Measurements from ENCODE around the gene GALNT13. TPM values are rescaled to one million over a fixed set of nuclear protein-coding genes. Genes with fewer than 3 reads are reported as not detected.

The GALNT13 gene
- polyA plus RNA-seq, 3 donors, result not detected

DNA sequence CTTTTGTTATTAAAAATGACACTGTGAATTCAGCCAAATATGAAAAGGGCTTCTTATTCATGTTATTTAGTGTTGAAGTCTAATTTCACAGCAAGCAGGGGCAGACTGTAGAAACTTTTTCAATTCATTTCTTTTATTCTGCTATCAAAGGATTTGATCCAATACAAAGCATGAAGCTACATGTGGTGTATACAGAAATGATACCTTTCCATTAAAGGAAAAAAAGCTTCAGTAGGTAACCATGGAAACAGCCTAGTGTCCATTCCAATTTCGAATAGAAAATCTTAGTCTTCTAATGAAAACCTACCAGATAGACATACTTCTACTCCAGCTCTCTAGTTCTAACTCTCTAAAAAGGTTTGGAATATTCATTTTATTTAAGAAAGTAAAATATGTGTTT, 550.5 kb downstream of the GALNT13 start:
- Mint-ChIP-seq H3K9me3 (peaks cover 0 to 7% (median 2%) of the 10 kb centered on the region in 7 donors), H3K4me3 (no peak overlapping the region), H3K27me3 (ENCODE audit: low read depth in 3 of 3) (no peaks in the 10 kb centered on the region), H3K36me3 (no peaks in the 10 kb centered on the region), H3K4me1 (no peaks in the 10 kb centered on the region), H3K27ac (no peak overlapping the region)
- no peaks in the 10 kb centered on the region for H4K20me1 ChIP-seq (ENCODE audit: insufficient read depth, low read length)
- no peak overlapping the region for H3K27ac ChIP-seq (ENCODE audit: low read depth in 1 of 2, low read length in 2 of 2)
- no peak overlapping the region for H3K9ac ChIP-seq (ENCODE audit: insufficient read depth, low read length, poor library complexity, severe bottlenecking)
- H2AFZ ChIP-seq (ENCODE audit: insufficient read depth, low read depth, low read length, poor library complexity, severe bottlenecking), result no peak overlapping the region
- H3K36me3 ChIP-seq (replicated peaks in 1 of 2; ENCODE audit: control insufficient read depth in 1 of 2, insufficient read depth in 2 of 2, low read length in 2 of 2), result no peaks in the 10 kb centered on the region
- no peak overlapping the region for H3K4me2 ChIP-seq (replicated peaks; ENCODE audit: extremely low read depth, low read length, poor library complexity, severe bottlenecking)
- intact Hi-C loops (cut with micrococcal nuclease), result no loop called here
- no peaks in the 10 kb centered on the region for H3K4me1 ChIP-seq (ENCODE audit: control insufficient read depth in 1 of 2, insufficient read depth in 2 of 2, low read length in 2 of 2)
- H3K27me3 ChIP-seq (ENCODE audit: control insufficient read depth in 2 of 2, insufficient read depth in 2 of 2, low read length in 2 of 2), result no peaks in the 10 kb centered on the region
- no CpG with 5 or more reads among the region's 1 CpG for WGBS (ENCODE audit: insufficient coverage)
- no peak for DNase-seq
- TF ChIP-seq, protein P1, sequence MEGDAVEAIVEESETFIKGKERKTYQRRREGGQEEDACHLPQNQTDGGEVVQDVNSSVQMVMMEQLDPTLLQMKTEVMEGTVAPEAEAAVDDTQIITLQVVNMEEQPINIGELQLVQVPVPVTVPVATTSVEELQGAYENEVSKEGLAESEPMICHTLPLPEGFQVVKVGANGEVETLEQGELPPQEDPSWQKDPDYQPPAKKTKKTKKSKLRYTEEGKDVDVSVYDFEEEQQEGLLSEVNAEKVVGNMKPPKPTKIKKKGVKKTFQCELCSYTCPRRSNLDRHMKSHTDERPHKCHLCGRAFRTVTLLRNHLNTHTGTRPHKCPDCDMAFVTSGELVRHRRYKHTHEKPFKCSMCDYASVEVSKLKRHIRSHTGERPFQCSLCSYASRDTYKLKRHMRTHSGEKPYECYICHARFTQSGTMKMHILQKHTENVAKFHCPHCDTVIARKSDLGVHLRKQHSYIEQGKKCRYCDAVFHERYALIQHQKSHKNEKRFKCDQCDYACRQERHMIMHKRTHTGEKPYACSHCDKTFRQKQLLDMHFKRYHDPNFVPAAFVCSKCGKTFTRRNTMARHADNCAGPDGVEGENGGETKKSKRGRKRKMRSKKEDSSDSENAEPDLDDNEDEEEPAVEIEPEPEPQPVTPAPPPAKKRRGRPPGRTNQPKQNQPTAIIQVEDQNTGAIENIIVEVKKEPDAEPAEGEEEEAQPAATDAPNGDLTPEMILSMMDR (IDR thresholded peaks at IDR 0.05), result no peak
- H3K79me2 ChIP-seq (ENCODE audit: insufficient read depth, low read length), result no peaks in the 10 kb centered on the region
- H3K4me3 ChIP-seq (replicated peaks in 1 of 3; ENCODE audit: low read depth in 2 of 3, low read length in 3 of 3), result no peak overlapping the region
- no peaks in the 10 kb centered on the region for H3K9me3 ChIP-seq (replicated peaks in 1 of 2; ENCODE audit: control insufficient read depth in 1 of 2, insufficient read depth in 1 of 2, low read length in 2 of 2)

DNA sequence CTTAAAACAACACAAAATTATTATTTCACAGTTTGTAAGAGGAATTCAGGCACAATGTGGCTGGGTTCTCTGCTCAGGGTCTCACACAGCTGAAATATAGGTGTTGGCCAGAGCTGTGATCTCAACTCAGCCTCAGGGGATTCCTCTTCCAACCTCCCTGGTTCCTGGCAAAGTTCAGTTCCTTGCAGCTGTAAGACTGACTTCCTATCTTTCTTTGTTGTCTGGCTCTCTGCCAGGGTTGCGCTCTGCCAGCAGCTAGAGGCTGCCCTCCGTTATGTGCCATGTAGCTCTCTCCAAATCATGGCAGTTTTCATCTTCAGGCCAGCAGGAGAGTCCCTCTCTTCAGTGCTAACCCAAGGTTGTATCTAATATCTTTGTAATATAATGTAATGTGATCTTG, 554.3 kb downstream of the GALNT13 start:
- intact Hi-C loops (cut with micrococcal nuclease), result no loop called here
- Mint-ChIP-seq H3K27me3 (ENCODE audit: low read depth in 3 of 3) (no peaks in the 10 kb centered on the region), H3K36me3 (no peaks in the 10 kb centered on the region), H3K4me1 (no peaks in the 10 kb centered on the region), H3K9me3 (peaks cover 0 to 9% (median 0%) of the 10 kb centered on the region in 7 donors), H3K27ac (no peak overlapping the region), H3K4me3 (no peak overlapping the region)
- Histone ChIP-seq H3K9me3 (replicated peaks in 1 of 2; ENCODE audit: control insufficient read depth in 1 of 2, insufficient read depth in 1 of 2, low read length in 2 of 2) (no peaks in the 10 kb centered on the region), H3K27me3 (ENCODE audit: control insufficient read depth in 2 of 2, insufficient read depth in 2 of 2, low read length in 2 of 2) (no peaks in the 10 kb centered on the region), H4K20me1 (ENCODE audit: insufficient read depth, low read length) (no peaks in the 10 kb centered on the region), H3K4me2 (replicated peaks; ENCODE audit: extremely low read depth, low read length, poor library complexity, severe bottlenecking) (no peak overlapping the region), H2AFZ (ENCODE audit: insufficient read depth, low read depth, low read length, poor library complexity, severe bottlenecking) (no peak overlapping the region), H3K79me2 (ENCODE audit: insufficient read depth, low read length) (no peaks in the 10 kb centered on the region), H3K9ac (ENCODE audit: insufficient read depth, low read length, poor library complexity, severe bottlenecking) (no peak overlapping the region), H3K4me3 (replicated peaks in 1 of 3; ENCODE audit: low read depth in 2 of 3, low read length in 3 of 3) (no peak overlapping the region), H3K4me1 (ENCODE audit: control insufficient read depth in 1 of 2, insufficient read depth in 2 of 2, low read length in 2 of 2) (no peaks in the 10 kb centered on the region), H3K27ac (ENCODE audit: low read depth in 1 of 2, low read length in 2 of 2) (no peak overlapping the region), H3K36me3 (replicated peaks in 1 of 2; ENCODE audit: control insufficient read depth in 1 of 2, insufficient read depth in 2 of 2, low read length in 2 of 2) (no peaks in the 10 kb centered on the region)
- no peak for DNase-seq
- TF ChIP-seq, protein P1 (IDR thresholded peaks at IDR 0.05), result no peak
- 69% methylated on average over 2 of the region's 2 CpGs for WGBS (ENCODE audit: insufficient coverage)

Measured in CD14-positive monocyte (primary cell).